Measurements from ENCODE around the gene LRRC74B.

GRCh38 chr22:21055880-21056319 is 10.2 kb downstream of the LRRC74B start:
- TF ChIP-seq JUN (IDR thresholded peaks at IDR 0.05) (no peak), MAFK (IDR thresholded peaks at IDR 0.05; ENCODE audit: partially characterized antibody) (no peak), POLR2A (IDR thresholded peaks at IDR 0.05; ENCODE audit: low read length) (no peak), RFX5 (IDR thresholded peaks at IDR 0.05) (no peak), CHD2 (IDR thresholded peaks at IDR 0.05; ENCODE audit: low read length, partially characterized antibody) (no peak), JUNB (IDR thresholded peaks at IDR 0.05) (no peak), ZFP36 (IDR thresholded peaks at IDR 0.05; ENCODE audit: borderline replicate concordance, partially characterized antibody) (no peak), MYC (IDR thresholded peaks at IDR 0.05; ENCODE audit: borderline replicate concordance, low read length) (no peak), HDAC2 (IDR thresholded peaks at IDR 0.05) (no peak), NFE2L2 (conservative IDR thresholded peaks at IDR 0.05; ENCODE audit: low read length) (no peak), EP300 (IDR thresholded peaks at IDR 0.05) (no peak), SMC3 (IDR thresholded peaks at IDR 0.05) (no peak)
- TF ChIP-seq, protein P1, sequence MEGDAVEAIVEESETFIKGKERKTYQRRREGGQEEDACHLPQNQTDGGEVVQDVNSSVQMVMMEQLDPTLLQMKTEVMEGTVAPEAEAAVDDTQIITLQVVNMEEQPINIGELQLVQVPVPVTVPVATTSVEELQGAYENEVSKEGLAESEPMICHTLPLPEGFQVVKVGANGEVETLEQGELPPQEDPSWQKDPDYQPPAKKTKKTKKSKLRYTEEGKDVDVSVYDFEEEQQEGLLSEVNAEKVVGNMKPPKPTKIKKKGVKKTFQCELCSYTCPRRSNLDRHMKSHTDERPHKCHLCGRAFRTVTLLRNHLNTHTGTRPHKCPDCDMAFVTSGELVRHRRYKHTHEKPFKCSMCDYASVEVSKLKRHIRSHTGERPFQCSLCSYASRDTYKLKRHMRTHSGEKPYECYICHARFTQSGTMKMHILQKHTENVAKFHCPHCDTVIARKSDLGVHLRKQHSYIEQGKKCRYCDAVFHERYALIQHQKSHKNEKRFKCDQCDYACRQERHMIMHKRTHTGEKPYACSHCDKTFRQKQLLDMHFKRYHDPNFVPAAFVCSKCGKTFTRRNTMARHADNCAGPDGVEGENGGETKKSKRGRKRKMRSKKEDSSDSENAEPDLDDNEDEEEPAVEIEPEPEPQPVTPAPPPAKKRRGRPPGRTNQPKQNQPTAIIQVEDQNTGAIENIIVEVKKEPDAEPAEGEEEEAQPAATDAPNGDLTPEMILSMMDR (IDR thresholded peaks at IDR 0.05) = no peak
- TF ChIP-seq, protein P2, sequence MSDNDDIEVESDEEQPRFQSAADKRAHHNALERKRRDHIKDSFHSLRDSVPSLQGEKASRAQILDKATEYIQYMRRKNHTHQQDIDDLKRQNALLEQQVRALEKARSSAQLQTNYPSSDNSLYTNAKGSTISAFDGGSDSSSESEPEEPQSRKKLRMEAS (IDR thresholded peaks at IDR 0.05) = no peak
